ENCODE results near the gene AP1B1.

AP1B1 gene

GRCh38 chr22:29306835-29307595 lies 81.4 kb downstream of the AP1B1 start:
- no peaks in the 10 kb centered on the region for H3K9me3 ChIP-seq (ENCODE audit: control insufficient read depth, insufficient read depth, low read length)
- H3K4me3 ChIP-seq (ENCODE audit: low read depth, low read length): peak overlapping the region; percentile 55
- H3K27me3 ChIP-seq (ENCODE audit: control insufficient read depth, insufficient read depth, low read length): peaks cover 5% of the 10 kb centered on the region; the same call in 1 of the 2 replicates
- H3K36me3 ChIP-seq (ENCODE audit: control insufficient read depth, insufficient read depth, low read length): no peaks in the 10 kb centered on the region
- peak overlapping the region; percentile 88 for H3K27ac ChIP-seq (ENCODE audit: low read depth, low read length)
- H3K4me1 ChIP-seq (ENCODE audit: control insufficient read depth, insufficient read depth, low read length): peaks cover 6% of the 10 kb centered on the region; the same call in 1 of the 2 replicates
- H3K9ac ChIP-seq (ENCODE audit: low read depth, low read length): peak overlapping the region; percentile 20; the same call in 1 of the 2 replicates

DNA sequence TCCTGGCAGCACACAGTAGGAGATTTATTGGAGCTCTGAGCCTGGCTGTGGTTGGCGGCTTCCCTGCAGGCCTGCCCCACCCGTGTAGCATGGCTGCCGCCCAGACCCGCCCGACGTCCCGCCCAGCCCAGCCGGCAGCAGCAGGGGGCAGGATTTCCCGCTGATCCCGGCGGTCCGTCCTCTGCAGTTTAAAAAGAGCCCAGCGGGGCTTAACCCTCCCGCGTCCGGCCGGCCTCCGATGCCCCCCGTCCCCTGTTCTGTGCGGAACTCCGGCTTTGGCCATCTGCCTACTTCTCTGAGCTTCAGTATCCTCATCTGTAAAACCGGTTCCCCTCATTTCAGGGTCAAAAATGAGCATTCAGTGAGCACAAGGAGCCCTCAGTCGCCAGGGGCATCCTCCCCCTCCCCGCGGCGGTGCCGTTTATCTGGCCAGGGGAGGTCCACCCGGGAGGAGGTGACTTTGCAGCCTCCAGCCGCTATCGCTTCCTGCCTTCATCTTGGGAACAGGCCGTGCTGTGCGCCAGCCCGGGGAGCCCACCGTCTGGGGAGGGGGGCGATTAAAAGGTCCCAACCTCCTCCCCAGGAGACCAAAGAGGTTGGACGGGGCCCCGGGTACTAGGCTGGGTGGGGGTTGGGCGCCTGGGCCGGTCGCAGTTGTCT lies 82.1 kb downstream of the AP1B1 start, which contains the start of gene GAS2L1:
TSS of gene GAS2L1 (plus strand) at position 476 of the 660 bp plus-strand sequence. CDS start 1,456 bp downstream, outside the sequence.
- Histone ChIP-seq H3K4me1 (ENCODE audit: control insufficient read depth, insufficient read depth, low read length) (peaks cover 6% of the 10 kb centered on the region; the same call in 1 of the 2 replicates), H3K9me3 (ENCODE audit: control insufficient read depth, insufficient read depth, low read length) (no peaks in the 10 kb centered on the region), H3K27me3 (ENCODE audit: control insufficient read depth, insufficient read depth, low read length) (peaks cover 5% of the 10 kb centered on the region; the same call in 1 of the 2 replicates), H3K9ac (ENCODE audit: low read depth, low read length) (peak within 1 kb of the TSS; percentile 20; the same call in 1 of the 2 replicates), H3K4me3 (ENCODE audit: low read depth, low read length) (peak within 1 kb of the TSS; percentile 55), H3K36me3 (ENCODE audit: control insufficient read depth, insufficient read depth, low read length) (no peaks in the 10 kb centered on the region), H3K27ac (ENCODE audit: low read depth, low read length) (peak within 1 kb of the TSS; percentile 88)

- Histone ChIP-seq H3K9ac (ENCODE audit: low read depth, low read length) (no peak overlapping the region), H3K27me3 (ENCODE audit: control insufficient read depth, insufficient read depth, low read length) (peaks cover 5% of the 10 kb centered on the region; the same call in 1 of the 2 replicates), H3K36me3 (ENCODE audit: control insufficient read depth, insufficient read depth, low read length) (peaks cover 2% of the 10 kb centered on the region), H3K4me1 (ENCODE audit: control insufficient read depth, insufficient read depth, low read length) (peaks cover 2% of the 10 kb centered on the region; the same call in 1 of the 2 replicates), H3K4me3 (ENCODE audit: low read depth, low read length) (peak overlapping the region; percentile 55), H3K27ac (ENCODE audit: low read depth, low read length) (peak overlapping the region; percentile 88), H3K9me3 (ENCODE audit: control insufficient read depth, insufficient read depth, low read length) (no peaks in the 10 kb centered on the region)
Observed at GRCh38 chr22:29305836-29306174, 82.6 kb downstream of the AP1B1 start.

- H3K9me3 ChIP-seq (ENCODE audit: control insufficient read depth, insufficient read depth, low read length): no peaks in the 10 kb centered on the region
- H3K27me3 ChIP-seq (ENCODE audit: control insufficient read depth, insufficient read depth, low read length): peaks cover 5% of the 10 kb centered on the region; the same call in 1 of the 2 replicates
- no peak overlapping the region for H3K4me3 ChIP-seq (ENCODE audit: low read depth, low read length)
- no peaks in the 10 kb centered on the region; the same call in 1 of the 2 replicates for H3K4me1 ChIP-seq (ENCODE audit: control insufficient read depth, insufficient read depth, low read length)
- peaks cover 31% of the 10 kb centered on the region for H3K36me3 ChIP-seq (ENCODE audit: control insufficient read depth, insufficient read depth, low read length)
- no peak overlapping the region for H3K27ac ChIP-seq (ENCODE audit: low read depth, low read length)
- no peak overlapping the region for H3K9ac ChIP-seq (ENCODE audit: low read depth, low read length)
Observed at GRCh38 chr22:29302681-29303465, 85.5 kb downstream of the AP1B1 start.

- H3K4me3 ChIP-seq (ENCODE audit: low read depth, low read length): no peak overlapping the region
- H3K27me3 ChIP-seq (ENCODE audit: control insufficient read depth, insufficient read depth, low read length): peaks cover under 1% of the 10 kb centered on the region; the same call in 1 of the 2 replicates
- no peaks in the 10 kb centered on the region for H3K9me3 ChIP-seq (ENCODE audit: control insufficient read depth, insufficient read depth, low read length)
- H3K36me3 ChIP-seq (ENCODE audit: control insufficient read depth, insufficient read depth, low read length): peaks cover 37% of the 10 kb centered on the region
- H3K4me1 ChIP-seq (ENCODE audit: control insufficient read depth, insufficient read depth, low read length): no peaks in the 10 kb centered on the region; the same call in 1 of the 2 replicates
- H3K27ac ChIP-seq (ENCODE audit: low read depth, low read length): no peak overlapping the region
- H3K9ac ChIP-seq (ENCODE audit: low read depth, low read length): no peak overlapping the region
Observed at GRCh38 chr22:29302402-29302680, 86.0 kb downstream of the AP1B1 start.

GRCh38 chr22:29301716-29302401 lies 86.5 kb downstream of the AP1B1 start:
- no peaks in the 10 kb centered on the region for H3K27me3 ChIP-seq (ENCODE audit: control insufficient read depth, insufficient read depth, low read length)
- no peaks in the 10 kb centered on the region for H3K9me3 ChIP-seq (ENCODE audit: control insufficient read depth, insufficient read depth, low read length)
- peak overlapping the region; percentile 43 for H3K27ac ChIP-seq (ENCODE audit: low read depth, low read length)
- no peak overlapping the region for H3K9ac ChIP-seq (ENCODE audit: low read depth, low read length)
- H3K36me3 ChIP-seq (ENCODE audit: control insufficient read depth, insufficient read depth, low read length): peaks cover 42% of the 10 kb centered on the region
- H3K4me3 ChIP-seq (ENCODE audit: low read depth, low read length): no peak overlapping the region
- H3K4me1 ChIP-seq (ENCODE audit: control insufficient read depth, insufficient read depth, low read length): no peaks in the 10 kb centered on the region; the same call in 1 of the 2 replicates

DNA sequence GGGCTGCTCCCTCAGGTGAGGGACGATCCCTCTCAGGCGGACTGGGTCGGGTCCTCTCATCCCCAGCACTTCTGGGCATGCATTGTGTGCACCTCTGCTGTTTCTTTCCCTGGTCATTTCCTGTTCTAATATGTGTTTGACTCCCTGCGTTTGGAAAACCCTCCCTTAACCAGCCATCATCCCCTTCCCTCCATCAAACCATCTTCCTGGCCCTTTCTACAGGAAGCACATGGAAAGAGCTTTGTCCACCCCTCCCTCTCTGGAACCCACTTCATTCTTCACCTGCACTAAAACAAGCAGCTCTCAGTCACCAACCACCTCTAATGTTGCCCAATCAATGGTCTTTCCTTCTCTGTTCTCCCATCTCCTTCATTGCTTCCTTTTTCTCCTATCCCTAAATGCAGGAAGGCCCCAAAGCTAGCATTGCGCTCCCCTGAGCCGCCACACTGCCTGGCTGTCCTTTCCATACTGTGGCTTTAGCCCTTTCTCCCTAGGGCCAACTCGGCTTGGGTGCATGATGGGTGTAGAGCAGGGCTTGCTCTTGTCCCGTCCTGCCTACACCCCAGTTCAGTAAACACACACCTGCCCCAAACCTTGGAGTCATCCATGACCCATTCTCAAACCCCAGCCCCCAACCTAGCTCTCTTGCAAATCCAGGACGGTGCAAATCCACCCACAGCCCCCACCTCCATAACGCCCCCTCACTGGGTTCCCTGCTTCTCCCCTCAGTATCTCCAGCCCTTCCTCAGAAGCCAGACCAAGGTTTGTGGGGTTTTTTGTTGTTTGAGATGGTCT lies 87.4 kb downstream of the AP1B1 start:
- Histone ChIP-seq H3K27ac (ENCODE audit: low read depth, low read length) (peak overlapping the region; percentile 43), H3K4me1 (ENCODE audit: control insufficient read depth, insufficient read depth, low read length) (no peaks in the 10 kb centered on the region; the same call in 1 of the 2 replicates), H3K9ac (ENCODE audit: low read depth, low read length) (no peak overlapping the region), H3K27me3 (ENCODE audit: control insufficient read depth, insufficient read depth, low read length) (no peaks in the 10 kb centered on the region), H3K9me3 (ENCODE audit: control insufficient read depth, insufficient read depth, low read length) (no peaks in the 10 kb centered on the region), H3K4me3 (ENCODE audit: low read depth, low read length) (no peak overlapping the region), H3K36me3 (ENCODE audit: control insufficient read depth, insufficient read depth, low read length) (peaks cover 50% of the 10 kb centered on the region)

DNA sequence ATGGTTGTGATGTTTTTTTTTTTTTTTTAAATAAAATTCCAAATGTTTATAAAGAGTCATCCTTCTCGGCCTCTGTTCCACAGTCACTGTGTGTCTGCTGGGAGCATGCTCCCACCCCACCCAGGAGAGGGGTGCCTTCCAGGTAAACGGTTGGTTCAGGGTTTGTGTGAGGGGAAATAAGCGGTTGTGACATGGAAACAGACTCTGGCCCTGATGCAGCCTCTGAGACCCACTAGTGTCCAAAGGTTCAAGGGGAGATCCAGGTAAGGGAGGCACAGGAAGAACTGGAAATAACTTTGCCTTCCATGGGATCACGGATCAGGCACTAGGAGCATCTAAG lies 87.9 kb downstream of the AP1B1 start:
- no peak overlapping the region for H3K4me3 ChIP-seq (ENCODE audit: low read depth, low read length)
- H3K4me1 ChIP-seq (ENCODE audit: control insufficient read depth, insufficient read depth, low read length): no peaks in the 10 kb centered on the region; the same call in 1 of the 2 replicates
- no peaks in the 10 kb centered on the region for H3K9me3 ChIP-seq (ENCODE audit: control insufficient read depth, insufficient read depth, low read length)
- no peak overlapping the region for H3K9ac ChIP-seq (ENCODE audit: low read depth, low read length)
- no peak overlapping the region for H3K27ac ChIP-seq (ENCODE audit: low read depth, low read length)
- peaks cover 56% of the 10 kb centered on the region for H3K36me3 ChIP-seq (ENCODE audit: control insufficient read depth, insufficient read depth, low read length)
- no peaks in the 10 kb centered on the region for H3K27me3 ChIP-seq (ENCODE audit: control insufficient read depth, insufficient read depth, low read length)

DNA sequence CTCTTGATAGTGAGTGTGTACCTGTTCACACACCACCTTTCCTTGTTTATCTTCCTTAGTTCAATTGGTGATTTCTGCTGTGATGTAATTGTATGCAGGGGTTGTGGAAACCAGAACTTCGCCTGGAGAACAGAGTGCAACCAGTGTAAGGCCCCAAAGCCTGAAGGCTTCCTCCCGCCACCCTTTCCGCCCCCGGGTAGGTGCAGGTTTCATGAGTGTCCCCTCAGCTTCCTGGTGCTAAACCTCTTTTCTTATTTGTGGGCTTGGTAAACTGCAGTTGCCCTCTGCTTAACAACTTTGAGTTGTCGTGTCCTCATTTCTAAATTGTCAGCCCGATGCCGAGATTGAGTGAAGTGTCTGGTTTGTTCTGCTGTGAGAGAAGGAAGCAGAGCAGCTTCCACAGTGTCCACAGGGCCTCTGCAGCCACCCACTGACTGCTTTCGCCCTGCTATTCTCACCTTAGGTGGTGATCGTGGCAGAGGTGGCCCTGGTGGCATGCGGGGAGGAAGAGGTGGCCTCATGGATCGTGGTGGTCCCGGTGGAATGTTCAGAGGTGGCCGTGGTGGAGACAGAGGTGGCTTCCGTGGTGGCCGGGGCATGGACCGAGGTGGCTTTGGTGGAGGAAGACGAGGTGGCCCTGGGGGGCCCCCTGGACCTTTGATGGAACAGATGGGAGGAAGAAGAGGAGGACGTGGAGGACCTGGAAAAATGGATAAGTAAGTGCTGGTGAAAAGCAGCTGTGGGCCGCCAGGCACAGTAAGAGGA lies 89.1 kb downstream of the AP1B1 start:
- no peak overlapping the region for H3K9ac ChIP-seq (ENCODE audit: low read depth, low read length)
- H3K4me1 ChIP-seq (ENCODE audit: control insufficient read depth, insufficient read depth, low read length): no peaks in the 10 kb centered on the region
- H3K9me3 ChIP-seq (ENCODE audit: control insufficient read depth, insufficient read depth, low read length): no peaks in the 10 kb centered on the region
- H3K4me3 ChIP-seq (ENCODE audit: low read depth, low read length): no peak overlapping the region
- H3K27me3 ChIP-seq (ENCODE audit: control insufficient read depth, insufficient read depth, low read length): no peaks in the 10 kb centered on the region
- H3K36me3 ChIP-seq (ENCODE audit: control insufficient read depth, insufficient read depth, low read length): peaks cover 67% of the 10 kb centered on the region
- H3K27ac ChIP-seq (ENCODE audit: low read depth, low read length): no peak overlapping the region

Data from HUES48 (cell line).